Activated CD8-positive, alpha-beta memory T cell treated with anti-CD3 and anti-CD28 coated beads, Interleukin-2, amount 50 U/mL, for 24 hours (primary cell): ENCODE data around the gene FRMPD4.

Source experiments
- DNase-seq: peaks from one replicate; pipeline ENCODE4 v3.0.0-alpha.2; 2020; ENCODE audit errors: extremely low read depth

The FRMPD4 gene

DNA sequence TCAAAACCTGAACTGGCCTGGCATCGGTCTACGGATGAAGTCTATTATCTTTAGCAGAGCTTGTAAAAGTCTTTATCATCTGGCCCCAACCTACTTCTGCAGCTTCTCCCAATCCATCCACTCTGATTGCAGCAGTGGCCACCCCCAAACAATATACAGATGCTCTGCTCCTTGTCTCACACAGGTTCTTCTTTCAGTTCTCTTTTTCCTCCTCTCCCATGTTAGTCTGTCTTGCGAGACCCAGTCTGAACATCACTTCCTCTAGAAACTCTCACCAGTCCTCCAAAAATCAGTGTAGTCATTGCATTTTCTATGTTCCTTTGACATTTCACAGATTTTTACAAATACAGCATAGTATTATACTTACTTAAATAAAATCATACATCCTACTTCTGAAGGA, 163.0 kb downstream of the FRMPD4 start:
- DNase-seq: no peak

DNA sequence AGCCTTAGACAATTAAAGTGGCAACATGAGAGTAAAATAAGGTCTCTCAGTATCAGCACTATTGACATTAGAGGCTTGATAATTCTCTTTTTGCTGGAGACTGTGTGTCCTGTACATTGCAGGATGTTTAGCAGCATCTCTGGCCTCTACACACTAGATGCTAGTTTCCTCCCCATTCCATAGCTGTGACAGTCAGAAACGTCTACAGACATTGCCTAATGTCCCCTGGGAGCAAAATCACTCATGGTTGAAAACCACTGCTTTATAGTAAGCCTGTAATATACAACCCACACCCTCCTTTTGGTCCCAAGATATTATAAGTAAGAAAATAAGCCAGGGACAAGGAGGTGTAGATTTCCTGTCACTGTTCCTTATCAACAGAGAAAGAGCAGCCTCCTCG, 166.0 kb downstream of the FRMPD4 start:
- no peak for DNase-seq

DNA sequence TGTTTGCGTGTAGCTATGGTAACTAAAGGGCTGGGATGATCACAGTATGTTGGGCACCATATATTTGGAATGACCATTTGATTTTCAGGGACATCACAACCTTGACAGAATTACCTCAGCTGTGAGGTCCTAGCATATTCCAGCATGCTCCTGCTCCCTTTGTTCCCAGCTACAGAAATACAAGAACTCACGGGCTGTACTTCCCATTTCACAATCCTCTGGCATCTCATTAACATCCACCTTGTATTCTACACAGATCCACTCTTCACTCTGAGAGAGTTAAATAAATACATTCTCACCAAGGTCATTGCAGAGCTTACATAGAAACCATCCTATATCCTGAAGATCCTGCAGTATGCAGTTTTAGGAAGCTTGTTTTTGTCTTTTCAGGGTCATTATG, 169.7 kb downstream of the FRMPD4 start:
- DNase-seq: no peak

DNA sequence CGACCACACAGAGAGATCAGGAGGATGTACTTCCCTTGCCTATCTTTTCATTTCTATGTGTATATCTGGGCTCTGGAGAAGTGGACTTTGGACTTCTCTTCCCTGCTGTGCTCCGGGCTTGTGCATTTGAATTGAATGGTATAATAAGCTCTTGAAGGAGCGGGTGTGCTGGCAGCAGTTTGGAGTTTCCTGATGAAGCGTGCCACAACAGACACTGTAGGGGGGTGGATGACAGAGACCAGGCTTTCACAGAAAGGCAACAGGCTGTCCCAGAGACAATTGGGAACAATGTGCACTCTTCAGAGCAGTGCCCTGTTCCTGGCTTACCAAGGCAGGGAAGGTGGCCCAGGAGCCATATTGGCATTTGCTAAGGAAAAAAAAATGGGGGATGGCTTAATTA, 170.1 kb downstream of the FRMPD4 start:
- DNase-seq: no peak

DNA sequence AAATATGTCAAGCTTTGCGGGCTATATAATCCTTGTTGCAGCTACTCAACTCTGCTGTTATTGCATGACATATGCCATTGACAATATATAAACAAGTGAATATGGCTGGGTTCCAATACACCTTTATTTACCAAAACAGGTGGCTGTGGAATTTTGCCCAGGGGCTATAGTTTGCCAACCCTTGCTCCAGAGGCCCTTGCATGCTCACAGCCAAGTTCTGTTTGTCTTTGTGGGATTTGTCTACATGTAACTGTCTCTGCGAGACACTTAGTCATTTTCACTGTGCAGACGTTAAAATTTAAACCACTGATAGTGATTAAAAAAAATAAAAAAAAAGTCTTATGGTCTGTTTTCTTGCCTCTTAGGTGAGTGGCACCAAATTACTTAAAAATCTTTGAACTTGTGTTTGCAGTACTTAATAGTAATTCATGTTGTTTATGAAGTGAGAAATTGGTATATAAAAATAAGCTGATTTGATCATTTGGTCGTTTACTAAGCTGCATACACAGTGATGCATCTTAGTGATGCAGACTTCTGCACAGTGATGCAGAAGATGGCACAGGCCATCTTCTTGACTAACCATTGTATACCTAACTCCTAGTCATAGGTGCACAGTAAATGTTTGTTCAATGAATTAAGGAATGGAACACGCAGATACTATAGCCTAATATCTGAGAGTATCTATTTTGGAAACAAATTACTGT, 170.9 kb downstream of the FRMPD4 start:
- DNase-seq: no peak

DNA sequence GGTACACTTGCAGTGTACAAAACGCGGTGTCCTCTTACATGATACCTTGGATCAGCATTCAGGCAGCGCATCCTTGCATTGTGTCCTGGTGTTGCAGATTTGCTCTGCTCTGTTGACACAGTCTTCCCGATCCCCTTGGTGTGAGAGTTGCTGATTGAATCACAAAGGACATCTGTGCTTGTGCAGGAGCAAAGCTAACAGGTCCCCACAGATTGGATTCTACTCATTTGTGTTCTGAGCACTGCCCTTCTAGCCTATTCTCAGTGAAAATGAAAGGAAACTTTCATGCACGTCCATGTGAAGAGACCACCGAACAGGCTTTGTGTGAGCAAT, 171.4 kb downstream of the FRMPD4 start:
- no peak for DNase-seq

DNA sequence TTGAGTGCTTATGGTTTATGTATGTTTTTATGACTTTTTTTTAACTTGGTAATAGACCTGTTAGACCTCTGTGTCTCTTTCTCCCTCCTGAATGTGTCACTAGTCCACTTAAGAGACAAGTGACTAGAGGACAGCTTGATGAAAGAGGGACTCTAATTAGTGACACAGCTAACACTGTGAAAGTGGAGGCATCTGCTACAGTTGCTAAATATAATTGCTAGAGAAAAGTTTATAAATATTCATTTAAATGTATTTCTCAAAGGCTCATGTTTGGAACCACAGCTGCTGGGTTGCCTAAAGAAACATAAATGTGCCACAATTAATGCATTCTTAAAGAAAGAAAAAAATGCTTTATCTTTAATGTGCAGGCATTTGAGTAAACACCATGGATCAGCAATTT, 176.4 kb downstream of the FRMPD4 start:
- no peak for DNase-seq

DNA sequence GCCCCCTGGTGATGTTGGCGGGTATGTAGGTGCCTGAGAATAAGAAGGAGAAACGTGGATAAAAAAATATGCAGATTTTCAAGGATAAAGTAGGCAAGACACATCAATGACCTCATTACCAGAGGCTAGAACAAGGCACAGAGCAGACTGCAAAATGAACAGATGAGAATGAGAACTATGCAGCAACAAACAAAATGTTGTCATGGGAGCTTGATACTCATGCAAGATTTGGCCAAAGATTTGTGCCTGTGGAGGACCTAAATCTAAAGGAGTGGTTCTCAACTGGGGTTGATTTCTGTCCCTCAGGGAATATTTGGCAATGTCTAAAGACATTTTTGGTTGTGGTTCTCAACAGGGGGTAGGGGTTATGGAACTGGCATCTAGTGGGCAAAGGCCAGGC, 177.3 kb downstream of the FRMPD4 start:
- no peak for DNase-seq

DNA sequence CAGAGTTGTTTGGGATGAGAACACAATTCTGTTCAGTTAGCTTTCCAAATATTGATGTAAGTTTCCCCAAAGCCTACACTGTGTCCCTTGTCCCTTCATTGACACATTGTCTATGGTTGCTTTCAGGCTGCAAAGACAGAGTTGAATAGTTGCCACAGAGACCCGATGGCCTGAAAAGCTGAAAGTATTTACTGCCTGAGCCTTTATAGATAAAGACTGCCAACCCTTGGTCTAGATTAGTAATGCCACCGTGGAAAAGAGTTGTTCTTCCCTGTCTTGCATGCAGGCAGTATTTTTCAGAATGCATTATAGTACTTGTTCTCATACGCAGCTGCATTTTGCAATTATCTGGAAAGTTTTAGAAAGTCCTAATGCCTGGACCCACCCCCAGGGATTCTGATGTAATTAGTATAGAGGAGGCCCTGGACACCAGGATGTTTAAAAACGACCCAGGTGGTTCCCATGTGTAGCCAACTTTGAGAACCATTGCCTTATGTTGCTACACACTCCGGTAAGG, 180.8 kb downstream of the FRMPD4 start:
- no peak for DNase-seq

DNA sequence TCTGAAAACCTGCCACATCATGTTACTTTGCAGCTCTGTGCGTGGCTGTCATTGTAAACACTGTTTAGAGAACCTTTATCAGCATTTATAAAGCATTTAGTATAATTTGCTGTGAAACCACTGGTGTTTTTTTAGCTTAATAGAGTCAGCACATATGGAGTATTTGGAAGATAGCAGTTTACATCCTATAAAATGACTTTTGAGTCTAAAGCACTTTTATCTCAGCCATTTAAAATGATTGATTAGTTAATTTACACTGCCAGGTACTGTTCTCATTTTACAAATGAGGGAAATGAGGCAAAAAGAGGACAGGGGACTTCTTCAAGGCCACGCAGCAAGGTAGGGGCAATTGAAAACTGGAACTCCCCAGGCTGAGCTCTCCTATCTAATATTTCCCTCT, 181.7 kb downstream of the FRMPD4 start:
- DNase-seq: no peak

DNA sequence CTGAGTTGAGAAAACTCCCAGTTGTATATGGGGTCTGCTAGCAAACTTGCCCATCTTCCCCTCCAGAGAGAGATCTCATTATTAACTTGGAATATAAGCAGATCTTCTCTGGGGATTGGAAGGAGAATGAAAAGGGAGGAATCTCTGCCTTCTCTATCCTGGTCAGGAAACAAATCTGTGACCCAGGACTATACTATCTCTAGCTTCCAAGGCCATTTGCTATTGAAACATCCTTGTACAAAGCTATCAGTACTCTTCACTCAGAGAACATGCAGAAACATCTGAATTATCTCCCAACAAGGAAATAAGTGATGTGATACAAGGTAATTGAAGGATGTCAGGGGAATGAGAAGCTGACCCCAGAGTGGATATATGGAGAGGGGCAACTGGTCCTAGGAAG, 183.8 kb downstream of the FRMPD4 start:
- no peak for DNase-seq

DNA sequence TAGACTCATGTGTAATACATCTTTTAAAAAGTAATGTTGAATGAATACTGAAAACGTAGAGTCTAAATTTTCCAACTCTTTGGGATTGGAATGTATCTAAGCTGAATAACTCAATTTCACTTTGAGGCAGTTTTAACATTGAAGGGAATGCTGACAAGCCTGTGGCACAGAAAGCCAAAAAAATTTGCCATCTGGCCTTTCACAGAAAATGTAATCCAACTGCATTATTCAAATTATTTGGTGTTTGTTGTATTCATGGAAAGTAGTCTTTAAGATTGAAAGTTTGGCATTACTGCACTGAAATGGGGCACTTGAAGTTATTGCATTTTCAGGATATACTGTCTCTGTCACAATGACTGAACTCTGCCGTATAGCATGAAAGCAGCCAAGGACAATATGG, 186.9 kb downstream of the FRMPD4 start:
- no peak for DNase-seq

DNA sequence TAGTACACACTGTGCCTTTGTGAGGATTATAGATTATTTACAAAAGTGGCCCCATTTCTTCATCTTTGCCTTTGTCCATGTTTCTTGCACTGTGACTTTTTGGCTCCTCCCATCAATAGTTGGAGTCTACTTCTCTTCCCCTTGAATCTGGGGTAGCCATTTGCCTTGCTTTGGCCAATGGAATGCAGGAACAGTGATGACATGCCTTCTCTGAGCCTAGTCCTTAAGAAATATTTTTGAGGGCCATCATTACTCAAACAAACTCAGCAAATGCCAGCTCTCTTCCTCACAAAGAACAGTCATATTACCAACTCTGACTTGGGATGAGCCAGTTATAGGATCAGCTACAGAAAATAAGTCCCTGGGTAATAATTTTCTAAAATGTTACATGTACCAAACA, 189.6 kb downstream of the FRMPD4 start:
- no peak for DNase-seq

DNA sequence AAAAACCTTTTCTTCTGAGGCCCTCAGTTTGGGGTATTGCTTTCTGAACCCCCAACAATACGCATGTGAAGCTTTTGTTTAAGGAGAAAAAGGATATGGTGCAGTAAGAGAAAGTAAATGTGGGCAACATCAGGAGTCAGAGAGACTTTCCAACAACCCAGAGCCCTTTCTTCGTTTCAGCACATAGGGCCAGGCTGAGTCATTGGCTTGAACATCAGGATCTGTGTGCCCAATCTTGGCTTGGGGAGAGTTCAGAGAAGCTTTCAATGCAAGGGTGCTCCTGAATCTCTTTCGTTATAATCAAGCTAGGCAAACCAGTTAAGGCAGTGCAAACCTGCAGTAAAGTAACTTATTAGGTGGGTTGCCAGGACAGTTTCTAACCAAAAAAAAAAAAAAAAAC, 191.2 kb downstream of the FRMPD4 start:
- DNase-seq: no peak

DNA sequence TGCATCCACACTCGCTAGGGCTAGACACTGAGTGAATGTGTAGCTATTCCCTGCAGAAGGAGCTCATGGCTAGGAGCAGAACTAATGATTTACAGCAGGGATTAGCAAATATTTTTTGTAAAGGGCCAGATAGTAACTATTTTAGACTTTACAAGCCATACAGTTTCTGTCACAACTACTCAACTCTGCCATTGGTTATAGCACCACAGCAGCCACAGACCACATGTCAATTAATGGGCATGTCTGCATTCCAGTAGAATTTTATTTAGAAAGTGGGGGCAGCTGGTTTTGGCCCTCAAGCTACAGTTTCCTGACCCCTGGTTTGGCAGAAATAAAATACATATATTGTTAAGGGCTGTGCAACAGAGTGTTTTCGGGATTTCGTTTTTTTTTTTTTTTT, 192.6 kb downstream of the FRMPD4 start:
- no peak for DNase-seq

DNA sequence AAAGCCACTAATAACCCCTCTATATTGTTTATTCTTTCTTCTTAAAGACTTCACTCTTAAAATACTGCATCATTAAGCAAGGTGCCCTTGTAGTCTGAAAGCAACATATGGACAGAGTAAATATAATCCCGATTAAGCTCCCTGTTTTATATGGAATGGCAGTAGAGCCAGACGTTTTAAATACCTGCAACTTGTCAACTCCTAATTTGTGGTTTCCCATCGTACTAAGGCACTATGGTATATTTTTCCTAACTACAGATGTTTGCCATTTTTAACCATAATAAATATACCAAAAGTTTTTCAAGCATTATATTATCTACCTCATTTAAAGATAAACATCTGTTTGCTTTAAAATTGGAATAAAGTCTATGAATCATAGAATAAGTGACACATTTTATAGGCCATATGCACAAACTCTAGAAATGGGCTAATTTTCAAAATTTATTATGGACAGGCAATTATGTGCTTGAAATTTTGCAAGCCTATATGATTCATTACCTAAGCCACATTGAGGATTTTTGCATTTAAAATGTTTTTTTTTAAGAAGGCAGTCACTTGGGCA, 194.6 kb downstream of the FRMPD4 start:
- DNase-seq: no peak

DNA sequence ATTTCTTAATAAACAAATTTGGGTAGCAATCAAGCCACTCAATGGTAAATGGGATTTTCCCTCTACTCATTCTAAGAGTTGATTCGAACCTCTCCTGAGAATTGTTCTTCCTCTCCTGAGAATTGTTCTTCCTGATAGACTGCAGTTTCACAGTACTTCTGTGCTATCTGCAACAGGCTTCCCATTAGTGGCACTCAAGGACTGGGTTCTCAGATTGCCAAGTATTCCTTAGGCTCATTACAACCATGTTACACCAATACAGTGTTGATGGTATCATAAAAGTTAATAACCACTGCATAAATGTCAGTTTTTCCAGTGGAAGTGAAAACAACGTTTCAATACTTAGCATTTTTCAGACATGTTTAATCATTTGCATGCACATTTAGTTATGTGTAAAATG, 201.6 kb downstream of the FRMPD4 start:
- DNase-seq: no peak

DNA sequence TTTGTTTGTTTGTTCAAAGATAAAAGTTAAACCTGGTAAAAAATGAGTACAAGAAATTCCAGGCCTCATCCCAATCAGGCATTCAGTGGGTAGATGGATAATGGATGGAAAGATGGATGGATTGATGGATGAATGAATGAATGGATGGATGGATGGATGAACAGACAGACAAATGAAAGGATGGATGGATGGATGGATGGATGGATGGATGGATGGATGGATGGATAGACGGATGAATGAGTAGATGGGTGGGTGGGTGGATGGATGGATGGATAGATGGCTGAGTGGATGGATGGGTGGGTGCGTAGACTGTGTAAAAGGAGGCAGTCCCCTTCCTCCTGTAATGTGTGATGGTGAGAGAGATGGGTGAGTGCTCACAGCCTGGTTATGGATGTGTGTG, 206.7 kb downstream of the FRMPD4 start:
- no peak for DNase-seq

DNA sequence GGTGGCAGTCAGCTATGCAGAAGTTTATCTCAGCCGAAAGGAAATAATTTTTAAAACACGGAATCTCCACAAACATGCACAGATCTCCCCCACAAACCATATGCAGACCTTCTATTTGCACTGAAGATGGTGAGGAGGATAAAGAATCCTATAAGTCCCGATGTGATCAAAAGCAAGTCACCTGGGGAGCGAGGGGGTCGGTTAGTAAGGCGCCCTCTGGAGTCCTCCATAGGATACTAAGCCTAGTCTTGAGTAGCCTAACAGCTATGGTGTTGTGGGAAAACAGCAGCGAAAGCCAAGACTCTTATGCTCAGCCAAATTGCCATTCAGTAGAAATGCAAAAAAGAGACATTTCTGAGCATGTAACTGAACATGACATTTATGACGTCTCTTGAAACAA, 210.9 kb downstream of the FRMPD4 start:
- DNase-seq: no peak

DNA sequence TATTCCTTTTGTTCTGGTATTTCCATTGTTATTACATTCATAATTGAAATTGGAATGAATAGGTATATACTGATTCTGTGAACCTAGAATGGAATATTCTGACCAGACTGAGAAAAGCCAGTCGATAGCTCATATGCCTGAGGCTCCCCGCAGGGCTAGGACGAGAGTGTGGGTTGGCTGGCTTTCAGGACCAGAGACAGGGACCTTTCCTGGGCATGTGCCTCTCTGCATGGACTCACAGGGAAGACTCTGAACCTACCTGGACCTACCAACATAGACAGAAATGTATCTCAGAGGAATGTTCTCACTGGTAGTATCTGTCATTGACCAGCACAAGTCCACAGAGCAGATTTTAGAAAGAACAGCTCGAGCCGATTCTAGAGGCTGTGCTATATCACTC, 214.6 kb downstream of the FRMPD4 start:
- DNase-seq: no peak

DNA sequence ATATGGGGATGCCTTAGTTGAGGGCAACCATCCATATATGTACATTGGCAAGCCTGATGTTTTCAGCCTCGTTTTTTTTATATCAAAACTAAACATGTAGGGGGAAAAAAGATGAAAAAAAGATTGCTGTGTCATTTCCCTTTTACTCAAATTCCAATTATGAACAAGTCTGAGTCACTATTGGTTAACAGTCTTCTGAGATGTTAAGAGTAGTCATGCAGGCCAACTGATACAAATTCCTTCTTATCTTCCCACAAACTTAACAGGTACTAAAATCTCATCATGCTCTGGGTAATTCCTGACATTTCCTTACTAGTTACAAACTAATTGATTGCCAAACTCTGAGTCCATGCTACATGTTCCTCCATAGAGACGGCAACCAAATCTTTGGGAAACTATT, 222.1 kb downstream of the FRMPD4 start:
- DNase-seq: no peak

DNA sequence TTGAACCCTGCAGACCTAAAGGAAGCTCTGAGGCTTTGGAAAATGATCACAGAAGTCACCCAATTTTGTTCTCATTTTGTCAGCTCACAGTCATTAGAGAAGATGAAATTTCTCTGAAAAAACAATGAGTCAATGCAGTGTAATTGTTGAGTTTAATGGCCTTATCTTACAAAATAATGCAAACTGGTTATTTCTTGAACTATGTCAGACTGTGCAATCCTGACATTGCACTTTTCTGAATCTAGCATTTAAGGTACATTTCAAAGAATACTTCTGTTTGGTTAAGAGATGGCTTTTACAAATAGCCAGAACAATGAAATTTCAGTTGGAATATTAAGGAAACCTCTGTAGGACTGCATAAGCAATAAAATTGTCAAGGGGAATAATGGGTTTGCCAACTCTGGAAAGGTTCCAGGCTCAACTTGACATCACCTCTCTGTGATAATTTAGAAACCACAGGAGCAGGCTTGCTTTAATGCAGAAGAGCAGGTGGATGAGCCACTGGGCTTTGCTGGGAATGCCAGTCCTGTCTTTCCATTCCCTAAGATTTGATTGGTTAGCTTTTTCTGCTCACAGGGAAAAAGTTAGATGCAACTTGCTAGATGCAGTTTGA, 222.8 kb downstream of the FRMPD4 start:
- no peak for DNase-seq

DNA sequence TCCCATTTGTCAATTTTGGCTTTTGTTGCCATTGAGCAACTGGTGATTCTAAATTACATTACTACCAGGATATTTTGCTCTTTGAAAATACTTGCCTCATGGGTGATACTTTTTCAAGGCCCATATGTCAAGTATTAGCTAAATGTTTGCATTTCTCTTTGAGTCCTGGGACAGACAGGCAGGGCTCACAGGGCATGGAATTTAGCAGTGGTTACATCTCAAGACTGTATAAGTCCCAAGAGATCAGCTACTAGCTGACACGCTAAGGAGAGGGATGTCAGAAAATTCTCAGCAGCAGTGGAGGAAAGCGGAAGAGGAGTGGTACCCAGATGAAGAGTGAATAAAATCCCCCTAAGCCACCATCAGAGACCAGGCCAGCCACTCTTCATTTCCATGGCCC, 224.9 kb downstream of the FRMPD4 start:
- no peak for DNase-seq

DNA sequence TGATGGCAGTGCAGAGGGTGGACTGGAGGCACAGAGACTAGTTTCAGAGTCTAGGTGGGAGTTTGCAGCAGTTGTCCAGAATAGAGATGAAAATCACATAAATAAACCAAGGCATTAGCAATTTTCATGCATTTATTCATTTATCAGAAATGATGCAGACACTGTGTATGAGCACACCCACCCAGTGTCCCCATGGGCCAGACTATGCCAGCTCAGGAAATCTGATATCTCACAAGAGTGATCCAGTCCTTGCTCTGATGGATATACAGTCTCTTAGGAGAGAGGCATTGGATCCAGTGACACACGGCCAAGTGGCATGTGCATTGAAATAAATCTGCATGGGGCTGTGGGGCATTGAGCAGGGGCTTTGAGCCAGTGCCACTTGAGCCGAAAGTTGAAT, 228.2 kb downstream of the FRMPD4 start:
- no peak for DNase-seq
